HUDEP-2 (cell line): Measurements from ENCODE around the gene TIMM44.

ENCODE experiments used
- DNase-seq, 76 experiments: peaks; one replicate each; lab custom pipeline; 2025; ENCODE audit not compliant: unreplicated experiment in 76 of 76; lab: John Stamatoyannopoulos, UW

Gene TIMM44

GRCh38 chr19:7943444-7944176, at the start of gene TIMM44:
TIMM44 (minus strand) TSS chr19:7943666; CDS start chr19:7943651, 15 bp downstream.
- peak; percentile 80 to 100 (median 100) for DNase-seq

GRCh38 chr19:7992575-7992974, 49.1 kb upstream of the TIMM44 start:
- no peak for DNase-seq

GRCh38 chr19:7989071-7989575, 45.7 kb upstream of the TIMM44 start:
- no peak for DNase-seq

GRCh38 chr19:7988307-7988706, 44.8 kb upstream of the TIMM44 start:
- no peak for DNase-seq

- DNase-seq: no peak
These were observed 43.8 kb upstream of the TIMM44 start for GRCh38 chr19:7987114-7987768.

- no peak for DNase-seq
These were observed 43.1 kb upstream of the TIMM44 start for GRCh38 chr19:7986321-7987113.

GRCh38 chr19:7985481-7985911, 42.0 kb upstream of the TIMM44 start:
- DNase-seq: no peak

- no peak for DNase-seq
These were observed 40.8 kb upstream of the TIMM44 start for GRCh38 chr19:7983995-7984837.

GRCh38 chr19:7983286-7983950, 40.0 kb upstream of the TIMM44 start:
- DNase-seq: no peak

- no peak for DNase-seq
These were observed 39.2 kb upstream of the TIMM44 start for GRCh38 chr19:7982651-7983099.

- no peak for DNase-seq
These were observed 38.6 kb upstream of the TIMM44 start for GRCh38 chr19:7982103-7982502.

- DNase-seq: no peak
These were observed 38.2 kb upstream of the TIMM44 start for GRCh38 chr19:7981661-7982060.

- DNase-seq: peak in 19 of 76 experiments; percentile 7 to 48 (median 23)
These were observed 37.7 kb upstream of the TIMM44 start for GRCh38 chr19:7981199-7981598.

- no peak for DNase-seq
These were observed 37.2 kb upstream of the TIMM44 start for GRCh38 chr19:7980635-7981121.

- DNase-seq: no peak
These were observed 36.7 kb upstream of the TIMM44 start for GRCh38 chr19:7980168-7980567.

GRCh38 chr19:7979559-7979958, 36.1 kb upstream of the TIMM44 start:
- DNase-seq: no peak

- no peak for DNase-seq
These were observed 35.5 kb upstream of the TIMM44 start for GRCh38 chr19:7979011-7979410.

GRCh38 chr19:7978179-7978825, 34.8 kb upstream of the TIMM44 start:
- DNase-seq: no peak

- DNase-seq: no peak
These were observed 34.2 kb upstream of the TIMM44 start for GRCh38 chr19:7977723-7978040.
